CD14-positive monocyte (primary cell): ENCODE results near the gene UCMA. TPM values are rescaled to one million over a fixed set of nuclear protein-coding genes. Genes with fewer than 3 reads are reported as not detected.

Experiments
- DNase-seq, 3 donors: peaks; one replicate each; pipeline ENCODE4 v3.0.0-alpha.2; 2011 to 2022
- H2AFZ ChIP-seq: 2 replicates; pipeline ENCODE4 v1.6.0; 2012; ENCODE audit warnings: mild to moderate bottlenecking, low read depth, low read length, inconsistent platforms; ENCODE audit not compliant: insufficient read depth, poor library complexity, severe bottlenecking
- H3K27ac ChIP-seq, 2 donors: 1 replicate in 1 of 2; 2 replicates in 1 of 2; pipeline ENCODE4 v1.5.1; 2012 to 2013; ENCODE audit warnings: low read length in 2 of 2, control low read depth in 1 of 2, inconsistent platforms in 1 of 2, low read depth in 1 of 2, mild to moderate bottlenecking in 1 of 2
- H3K27me3 ChIP-seq, 2 donors: one replicate each; pipeline versions ENCODE4 v1.6.0 to v1.6.1; 2011 to 2013; ENCODE audit warnings: low read length in 2 of 2; ENCODE audit not compliant: control insufficient read depth in 2 of 2, insufficient read depth in 2 of 2
- H3K36me3 ChIP-seq, 2 donors: replicated peaks in 1 of 2; 1 replicate in 1 of 2; 2 replicates in 1 of 2; pipeline versions ENCODE4 v1.5.1 to v1.6.1; 2012 to 2013; ENCODE audit warnings: low read length in 2 of 2, control low read depth in 1 of 2, inconsistent platforms in 1 of 2, mild to moderate bottlenecking in 1 of 2; ENCODE audit not compliant: insufficient read depth in 2 of 2, control insufficient read depth in 1 of 2
- H3K4me1 ChIP-seq, 2 donors: 1 replicate in 1 of 2; 2 replicates in 1 of 2; pipeline versions ENCODE4 v1.5.1 to v1.6.1; 2012 to 2013; ENCODE audit warnings: low read length in 2 of 2, control low read depth in 1 of 2, inconsistent platforms in 1 of 2, mild to moderate bottlenecking in 1 of 2, moderate library complexity in 1 of 2; ENCODE audit not compliant: insufficient read depth in 2 of 2, control insufficient read depth in 1 of 2
- H3K4me2 ChIP-seq: replicated peaks from 2 replicates; pipeline ENCODE3; 2012; ENCODE audit warnings: low read length, moderate library complexity, mild to moderate bottlenecking; ENCODE audit not compliant: poor library complexity, severe bottlenecking; ENCODE audit errors: extremely low read depth
- H3K4me3 ChIP-seq, 3 experiments: fragments of 200-600 bp in 1 of 3; sonication (generic) in 1 of 3; replicated peaks in 1 of 3; 1 replicate in 2 of 3; 2 replicates in 1 of 3; pipeline ENCODE4 v1.5.1; 2011 to 2013; ENCODE audit warnings: low read length in 3 of 3, mild to moderate bottlenecking in 3 of 3, control low read depth in 2 of 3, low read depth in 2 of 3, inconsistent platforms in 1 of 3, moderate library complexity in 1 of 3
- H3K79me2 ChIP-seq: 2 replicates; pipeline ENCODE4 v1.6.0; 2012; ENCODE audit warnings: mild to moderate bottlenecking, control low read depth, inconsistent platforms, low read length, moderate library complexity; ENCODE audit not compliant: insufficient read depth
- H3K9ac ChIP-seq: 2 replicates; pipeline ENCODE4 v1.6.0; 2017; ENCODE audit warnings: low read length, mild to moderate bottlenecking; ENCODE audit not compliant: insufficient read depth, poor library complexity, severe bottlenecking
- H3K9me3 ChIP-seq, 2 donors: replicated peaks in 1 of 2; 1 replicate in 1 of 2; 2 replicates in 1 of 2; pipeline versions ENCODE4 v1.5.1 to v1.6.1; 2012 to 2013; ENCODE audit warnings: low read length in 2 of 2, control low read depth in 1 of 2; ENCODE audit not compliant: control insufficient read depth in 1 of 2, insufficient read depth in 1 of 2
- H4K20me1 ChIP-seq: 2 replicates; pipeline ENCODE4 v1.6.0; 2012; ENCODE audit warnings: mild to moderate bottlenecking, low read length, control low read depth, moderate library complexity; ENCODE audit not compliant: insufficient read depth
- H3K27ac Mint-ChIP-seq, 7 donors: one replicate each; pipeline ENCODE4 v1.8.0; 2020; ENCODE audit warnings: mild to moderate bottlenecking in 7 of 7, mixed read lengths in 7 of 7, moderate library complexity in 6 of 7, inconsistent platforms in 2 of 7
- H3K27me3 Mint-ChIP-seq, 3 donors: one replicate each; pipeline ENCODE4 v1.8.0; 2021 to 2022; ENCODE audit warnings: low read depth in 3 of 3, mild to moderate bottlenecking in 3 of 3, mixed read lengths in 3 of 3, moderate library complexity in 3 of 3, inconsistent platforms in 1 of 3
- H3K36me3 Mint-ChIP-seq, 2 donors: one replicate each; pipeline ENCODE4 v1.8.0; 2020; ENCODE audit warnings: mixed read lengths in 2 of 2, inconsistent platforms in 1 of 2, mild to moderate bottlenecking in 1 of 2
- H3K4me1 Mint-ChIP-seq: one replicate; pipeline ENCODE4 v1.8.0; 2020; ENCODE audit warnings: mild to moderate bottlenecking, mixed read lengths
- H3K4me3 Mint-ChIP-seq, 2 donors: one replicate each; pipeline ENCODE4 v1.8.0; 2020; ENCODE audit warnings: mild to moderate bottlenecking in 2 of 2, mixed read lengths in 2 of 2, moderate library complexity in 1 of 2
- H3K9me3 Mint-ChIP-seq, 7 donors: one replicate each; pipeline ENCODE4 v1.8.0; 2020 to 2022; ENCODE audit warnings: mixed read lengths in 7 of 7, mild to moderate bottlenecking in 6 of 7, moderate library complexity in 6 of 7, inconsistent platforms in 2 of 7
- CTCF ChIP-seq: fragments of 200-600 bp; IDR thresholded peaks from one replicate; pipeline ENCODE4 v1.8.0; 2022; ENCODE audit warnings: antibody characterized with exemption, mild to moderate bottlenecking
- WGBS: methylation state at CpG from one replicate; pipeline ENCODE4 v1.1.5; 2013; ENCODE audit warnings: missing lambda C conversion rate; ENCODE audit not compliant: insufficient coverage; 5-methylcytosine and 5-hydroxymethylcytosine counted together
- intact Hi-C, 2 donors: fragments of 100-400 bp; cut with micrococcal nuclease; formaldehyde crosslinking; loops; one replicate each; pipeline versions ENCODE4 v1.15.0 to v1.15.1; 2023
- polyA plus RNA-seq, 3 donors: library from polyadenylated mRNA; depleted of rRNA in 1 of 3; unstranded in 2 of 3; stranded (reverse) in 1 of 3; fragments of 300-500 nt in 2 of 3; fragments of >200 nt in 1 of 3; fragmentation: Illumina TruSeq in 2 of 3; gene quantifications; 1 replicate in 2 of 3; 2 replicates in 1 of 3; pipeline ENCODE4 v1.2.3, GENCODE V29; 2012 to 2021

Gene UCMA
- polyA plus RNA-seq, 3 donors: not detected

- Histone ChIP-seq H3K79me2 (no peaks in the 10 kb centered on the region), H2AFZ (no peak overlapping the region), H3K9ac (no peak overlapping the region), H4K20me1 (no peaks in the 10 kb centered on the region), H3K9me3 (no peaks in the 10 kb centered on the region), H3K4me2 (no peak overlapping the region), H3K27ac (no peak overlapping the region), H3K4me3 (no peak overlapping the region), H3K27me3 (no peaks in the 10 kb centered on the region), H3K36me3 (peaks cover 17 to 81% of the 10 kb centered on the region in 2 donors), H3K4me1 (no peaks in the 10 kb centered on the region)
- WGBS: 100% methylated on average over 1 of the region's 2 CpGs
- H3K9me3 Mint-ChIP-seq: peaks cover 0 to 9% (median 0%) of the 10 kb centered on the region in 7 donors
- TF ChIP-seq CTCF: no peak
- no peak overlapping the region for H3K4me3 Mint-ChIP-seq
- no peak overlapping the region for H3K27ac Mint-ChIP-seq
- no peak for DNase-seq
- peaks cover 40 to 74% of the 10 kb centered on the region in 2 donors for H3K36me3 Mint-ChIP-seq
- no peaks in the 10 kb centered on the region for H3K4me1 Mint-ChIP-seq
- peaks cover 0 to under 1% (median 0%) of the 10 kb centered on the region in 3 donors for H3K27me3 Mint-ChIP-seq
- intact Hi-C loops: no loop called here
These were observed 49.9 kb downstream of the UCMA start for GRCh38 chr10:13184276-13184675.

- intact Hi-C loops: no loop called here
- no peak overlapping the region for H2AFZ ChIP-seq
- Mint-ChIP-seq H3K27ac (no peak overlapping the region), H3K36me3 (peaks cover 39 to 76% of the 10 kb centered on the region in 2 donors), H3K9me3 (peaks cover 0 to 9% (median 0%) of the 10 kb centered on the region in 7 donors), H3K4me1 (no peaks in the 10 kb centered on the region), H3K27me3 (no peaks in the 10 kb centered on the region), H3K4me3 (no peak overlapping the region)
- no peaks in the 10 kb centered on the region for H4K20me1 ChIP-seq
- 100% methylated on average over 2 of the region's 5 CpGs for WGBS
- H3K4me2 ChIP-seq: no peak overlapping the region
- peaks cover 11 to 85% of the 10 kb centered on the region in 2 donors for H3K36me3 ChIP-seq
- no peak for TF ChIP-seq CTCF
- H3K4me1 ChIP-seq: no peaks in the 10 kb centered on the region
- no peak overlapping the region for H3K9ac ChIP-seq
- no peaks in the 10 kb centered on the region for H3K9me3 ChIP-seq
- DNase-seq: no peak
- no peaks in the 10 kb centered on the region for H3K79me2 ChIP-seq
- no peak overlapping the region for H3K27ac ChIP-seq
- H3K4me3 ChIP-seq: no peak overlapping the region
- no peaks in the 10 kb centered on the region for H3K27me3 ChIP-seq
These were observed 50.5 kb downstream of the UCMA start for GRCh38 chr10:13183625-13184024.
